ENCODE results near the gene CENPN.

Gene CENPN

DNA sequence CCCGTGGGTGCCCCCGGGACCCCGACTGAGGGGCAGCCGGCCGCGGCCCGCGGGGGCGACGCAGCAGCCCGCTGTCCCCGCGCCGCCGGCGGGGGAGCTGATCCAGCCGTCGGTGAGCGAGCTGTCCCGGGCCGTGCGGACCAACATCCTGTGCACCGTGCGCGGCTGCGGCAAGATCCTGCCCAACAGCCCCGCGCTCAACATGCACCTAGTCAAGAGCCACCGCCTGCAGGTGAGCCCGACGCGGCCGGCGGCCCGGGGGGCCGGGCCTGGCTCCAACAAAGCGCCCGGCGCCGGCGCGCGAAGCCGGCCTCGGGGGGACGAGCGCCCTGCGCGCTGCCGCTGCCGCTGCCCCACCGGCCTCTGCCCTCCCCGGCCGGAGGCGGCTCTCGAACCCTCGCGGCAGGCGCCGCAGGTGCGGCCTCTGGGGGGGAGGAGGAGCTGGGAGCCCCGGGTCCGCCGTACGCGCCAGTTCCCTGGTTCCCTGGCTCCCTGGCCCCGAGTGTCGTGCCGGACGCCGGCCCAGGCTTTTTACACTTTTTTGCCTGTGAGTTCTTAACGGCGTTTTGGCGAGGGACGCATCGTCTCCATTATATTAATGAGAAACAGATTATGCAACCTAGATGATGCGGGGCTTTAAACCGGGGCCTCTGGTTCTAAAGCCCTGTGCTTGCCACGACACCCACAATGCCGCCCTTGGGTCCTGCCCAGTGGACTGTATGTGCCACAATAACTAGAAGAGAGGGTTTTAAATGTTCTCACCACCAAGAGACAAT lies 29.1 kb downstream of the CENPN start:
- no peak for DNase-seq

DNA sequence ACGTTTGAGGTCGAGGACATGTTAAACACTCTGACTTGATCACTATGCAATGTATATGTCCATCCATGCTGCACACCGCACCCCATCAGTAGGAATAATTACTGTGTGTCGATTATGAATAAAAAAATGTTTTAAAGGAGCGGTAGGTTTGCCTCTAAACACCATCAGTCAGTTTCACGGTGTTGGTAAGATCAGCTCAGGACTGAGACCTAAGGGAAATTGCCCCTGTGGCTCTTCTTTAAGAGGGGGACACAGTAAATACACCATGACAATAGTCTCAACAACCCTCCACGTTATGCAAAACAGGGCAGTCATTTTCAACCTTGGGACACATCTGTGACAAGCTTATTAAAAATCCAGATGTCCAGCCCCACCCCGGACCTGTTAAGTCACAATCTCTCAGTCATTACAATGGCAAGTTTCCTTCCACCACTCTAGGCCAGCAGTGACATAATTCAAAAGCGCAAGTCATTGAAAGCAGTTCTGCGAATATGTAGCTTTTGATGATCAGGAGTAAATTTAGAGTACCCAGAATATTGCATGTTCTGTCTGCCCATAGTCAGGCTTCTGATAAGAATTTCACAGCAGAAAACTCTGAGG lies 29.8 kb downstream of the CENPN start:
- no peak for DNase-seq

DNA sequence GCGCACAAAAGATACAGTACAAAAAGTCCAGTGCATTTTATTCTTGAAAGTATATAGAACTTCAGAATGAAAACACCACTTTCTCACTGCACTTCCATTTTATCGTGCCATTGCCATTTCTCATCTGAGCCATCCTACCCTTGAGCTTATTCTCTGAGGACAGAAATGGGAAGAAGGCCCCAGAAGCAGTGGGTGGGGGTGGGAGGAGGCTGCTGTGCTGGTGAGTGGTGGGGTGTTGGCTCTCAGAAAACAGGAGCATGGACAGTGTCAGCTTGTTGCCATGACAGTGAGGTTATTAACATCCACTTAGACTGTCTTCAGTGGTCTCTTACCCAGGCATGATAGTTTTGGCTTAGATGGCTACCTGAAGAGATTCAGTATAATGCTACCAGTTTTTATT lies 33.1 kb downstream of the CENPN start:
- DNase-seq = no peak

DNA sequence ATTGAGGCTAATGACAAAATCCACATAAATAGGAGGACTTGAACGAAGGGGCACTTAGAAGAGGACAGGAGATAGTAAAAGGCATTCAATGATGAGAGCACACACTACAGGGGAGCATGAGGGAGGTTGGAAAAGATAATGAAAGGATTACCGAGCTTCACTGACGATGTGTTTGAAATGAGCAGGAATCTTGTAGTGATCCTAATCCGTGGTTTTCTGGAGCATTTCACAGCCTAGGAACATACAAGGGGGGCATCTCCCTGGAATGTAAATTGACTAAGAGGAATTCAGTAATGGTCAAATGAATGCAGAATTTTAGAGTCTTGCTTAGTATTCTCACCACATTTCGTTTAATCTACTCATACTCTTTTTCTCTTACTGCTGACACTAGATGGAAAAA lies 33.8 kb downstream of the CENPN start:
- no peak for DNase-seq

DNA sequence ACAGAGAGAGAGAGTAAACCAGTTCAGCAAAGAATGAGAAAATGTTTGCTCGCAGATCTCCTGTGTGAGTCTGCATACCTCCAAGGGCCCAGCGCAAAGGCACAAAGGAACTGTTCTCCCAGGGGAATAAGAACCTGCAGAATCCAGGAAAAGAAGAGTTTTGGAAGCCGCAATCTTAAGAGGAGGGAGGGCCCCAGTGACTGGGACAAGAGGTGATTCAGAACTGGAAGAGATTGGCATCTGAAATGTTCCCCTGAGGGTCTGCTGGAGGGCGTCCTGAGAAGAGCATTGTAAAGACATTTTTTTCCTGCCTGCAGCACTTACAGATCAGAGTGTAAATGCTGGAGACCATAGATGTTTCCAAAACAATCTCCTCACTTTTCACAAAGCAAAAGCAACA lies 34.7 kb downstream of the CENPN start:
- no peak for DNase-seq

DNA sequence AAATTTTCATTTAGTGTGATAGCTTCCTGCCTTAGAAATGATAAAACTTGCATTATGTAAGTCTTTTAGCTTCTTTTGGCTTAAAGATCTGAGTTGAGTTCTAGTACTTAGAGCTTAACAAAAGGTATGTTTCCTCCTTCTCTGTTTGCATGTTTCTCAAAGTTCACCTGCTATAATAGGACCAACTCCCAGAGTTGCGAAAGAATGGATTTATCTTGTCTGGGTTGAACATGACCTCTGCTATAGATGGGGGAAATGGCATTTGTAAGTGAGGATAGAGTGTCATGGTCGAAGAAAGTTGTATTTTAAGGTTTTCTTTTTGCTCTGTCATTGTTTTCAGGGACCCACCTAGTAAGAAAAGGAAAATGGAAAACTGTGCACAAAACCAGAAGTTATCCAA lies 35.8 kb downstream of the CENPN start:
- no peak for DNase-seq

DNA sequence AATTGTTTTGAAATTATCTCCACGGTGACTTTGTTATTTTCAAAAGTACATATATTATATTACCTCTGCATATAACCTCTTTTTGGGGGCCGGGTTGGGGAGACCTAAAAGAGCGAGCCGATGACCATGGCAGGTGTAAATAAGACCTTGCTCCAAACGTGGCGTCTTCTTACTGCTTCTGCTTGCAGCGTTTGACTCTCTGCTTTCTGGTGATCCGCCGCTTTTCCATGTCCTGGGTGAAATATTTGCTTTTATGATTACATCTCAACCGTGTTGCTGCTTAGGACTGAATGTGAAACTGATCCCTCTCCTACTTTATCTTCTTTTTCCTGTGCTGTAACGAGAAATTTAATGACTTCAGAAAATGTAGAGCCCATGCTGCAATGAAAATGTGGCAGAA lies 46.7 kb downstream of the CENPN start:
- no peak for DNase-seq

DNA sequence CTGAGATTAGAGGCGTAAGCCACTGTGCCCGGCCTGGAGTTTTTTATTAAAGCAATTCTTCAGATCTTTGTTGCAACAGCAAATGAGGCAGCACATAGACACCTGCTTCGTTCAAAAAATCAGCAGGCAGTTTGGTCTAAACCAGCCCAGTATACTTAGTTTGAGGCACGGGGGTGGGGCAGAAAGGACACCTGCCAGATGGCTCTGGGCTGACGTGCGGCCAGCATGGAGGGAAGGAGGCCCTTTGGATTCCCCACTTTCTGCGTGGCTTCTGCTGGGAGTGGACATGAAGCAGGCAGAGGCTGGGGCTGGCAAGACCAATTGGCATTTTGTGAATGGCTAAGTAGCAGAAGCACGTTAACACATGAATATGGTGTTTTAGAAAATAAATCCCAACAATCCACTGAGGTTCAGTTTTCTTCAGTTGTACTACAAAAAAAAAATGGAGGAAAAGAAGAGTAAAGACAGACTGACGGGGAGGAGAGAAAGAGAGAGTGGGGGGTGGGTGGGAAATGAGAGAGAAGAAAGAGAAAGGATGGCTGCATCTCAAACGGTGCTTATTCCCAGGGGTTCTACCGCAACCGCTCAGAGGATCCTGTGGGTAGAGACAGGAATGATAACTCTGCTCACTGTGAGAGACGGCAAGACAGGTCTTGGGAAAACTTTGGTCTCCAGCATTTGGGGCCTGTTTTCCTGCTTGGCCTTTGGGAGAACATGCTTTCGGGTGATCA lies 53.7 kb downstream of the CENPN start:
- DNase-seq = no peak

DNA sequence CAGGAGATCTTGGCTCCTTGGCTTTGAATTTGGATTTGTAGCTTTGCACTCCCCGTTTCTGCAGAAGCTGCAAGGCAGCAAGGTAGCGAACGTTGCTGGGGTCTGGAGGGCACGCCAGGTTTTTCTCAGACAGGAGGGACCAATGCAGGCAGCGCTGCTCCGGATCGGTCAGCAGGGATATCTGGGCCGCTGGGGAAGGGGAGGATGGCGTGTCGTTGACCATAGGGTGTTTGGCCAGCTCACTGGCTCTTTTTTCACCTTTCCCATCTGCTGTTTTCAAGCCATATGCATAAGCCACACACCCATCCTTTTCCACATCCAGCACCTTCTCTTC lies 54.3 kb downstream of the CENPN start:
- DNase-seq = no peak

DNA sequence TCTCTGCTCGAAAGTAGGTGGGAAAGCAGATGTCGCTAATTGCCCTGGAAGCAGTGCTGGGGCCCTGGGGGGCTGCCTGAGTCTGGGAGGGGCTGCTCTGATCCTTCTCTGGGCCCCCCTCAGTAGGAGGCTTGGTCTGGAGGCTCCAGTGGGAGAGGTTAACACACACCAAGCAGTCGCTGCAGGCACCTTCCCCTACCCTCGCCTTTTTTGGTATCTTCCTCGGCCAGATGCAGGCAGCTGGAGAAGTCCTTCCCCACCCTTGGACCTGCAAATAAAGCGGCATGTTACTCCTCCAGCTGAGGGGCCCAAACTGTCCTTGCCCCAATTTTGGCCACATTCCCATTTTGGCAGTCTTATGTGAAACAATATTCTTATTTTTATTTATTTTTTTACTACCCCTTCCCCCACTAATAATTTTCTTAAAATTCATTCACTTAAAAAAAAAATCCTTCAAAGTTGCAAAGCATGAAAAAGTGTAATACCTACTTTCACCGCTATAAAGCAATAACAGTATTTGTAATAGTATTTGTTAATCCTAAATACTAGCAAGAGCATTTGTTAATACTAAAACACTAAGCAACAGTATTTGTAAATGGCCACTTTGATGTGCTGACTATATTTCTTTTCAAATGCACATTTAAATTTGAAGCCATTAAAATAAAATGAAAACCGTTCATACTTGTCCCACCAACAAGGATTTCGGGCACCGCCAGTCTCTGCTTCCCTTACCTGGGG lies 55.0 kb downstream of the CENPN start:
- DNase-seq = no peak

DNA sequence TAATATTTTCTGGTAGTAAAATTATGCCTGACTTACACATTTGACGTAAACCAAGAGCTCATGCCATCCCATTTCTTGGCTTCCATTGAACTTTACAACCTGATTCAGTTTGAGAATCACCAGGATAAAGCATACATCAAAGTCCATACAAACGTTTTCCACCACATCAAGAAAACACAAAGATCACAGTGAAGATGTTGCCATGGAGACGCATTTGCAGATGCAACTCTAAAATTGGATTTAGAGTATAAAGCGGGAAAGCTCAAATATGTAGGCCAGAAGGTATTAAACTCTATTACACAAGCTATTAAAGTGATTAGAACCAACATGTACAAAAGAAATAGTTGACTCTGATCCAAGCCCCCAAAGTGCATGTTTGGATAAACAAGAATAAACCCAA lies 59.7 kb downstream of the CENPN start:
- DNase-seq = no peak

DNA sequence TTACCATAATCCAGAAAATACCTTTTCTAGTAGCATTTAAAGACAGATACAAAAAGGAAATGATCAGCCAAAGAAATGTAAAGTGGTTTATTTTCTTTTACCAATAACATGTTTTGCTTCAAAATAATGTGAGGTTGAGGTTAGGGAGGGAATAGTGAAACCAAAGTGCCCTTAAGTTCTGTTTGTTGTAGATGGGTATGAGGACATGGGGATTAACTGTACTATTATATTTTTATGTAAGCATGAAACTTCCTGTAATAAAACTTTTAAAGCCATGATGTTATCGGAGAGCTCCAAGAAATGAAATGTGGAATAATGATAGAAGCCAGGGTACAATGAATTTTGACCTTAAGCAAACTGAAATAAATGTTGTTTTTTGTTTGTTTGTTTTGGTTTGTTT lies 60.2 kb downstream of the CENPN start:
- no peak for DNase-seq

DNA sequence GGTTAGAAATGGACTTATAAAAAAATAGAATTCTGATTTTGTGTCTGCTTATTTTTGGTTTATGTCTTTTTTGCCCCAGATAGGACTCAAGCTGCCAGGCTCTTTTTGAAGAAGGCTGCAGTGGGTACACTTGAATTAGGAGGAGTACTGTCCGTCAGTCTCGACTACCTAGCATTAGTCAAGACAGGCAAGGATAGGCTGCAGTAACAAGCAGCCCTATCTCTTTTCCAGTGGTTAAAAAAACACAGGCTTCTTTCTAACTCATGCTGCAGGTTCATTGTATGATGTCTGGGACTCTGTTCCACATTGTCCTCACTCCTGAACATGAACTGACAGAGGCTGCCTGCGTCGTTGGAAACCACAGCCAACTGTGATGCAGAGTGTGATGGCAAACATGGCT lies 62.0 kb downstream of the CENPN start:
- no peak for DNase-seq

DNA sequence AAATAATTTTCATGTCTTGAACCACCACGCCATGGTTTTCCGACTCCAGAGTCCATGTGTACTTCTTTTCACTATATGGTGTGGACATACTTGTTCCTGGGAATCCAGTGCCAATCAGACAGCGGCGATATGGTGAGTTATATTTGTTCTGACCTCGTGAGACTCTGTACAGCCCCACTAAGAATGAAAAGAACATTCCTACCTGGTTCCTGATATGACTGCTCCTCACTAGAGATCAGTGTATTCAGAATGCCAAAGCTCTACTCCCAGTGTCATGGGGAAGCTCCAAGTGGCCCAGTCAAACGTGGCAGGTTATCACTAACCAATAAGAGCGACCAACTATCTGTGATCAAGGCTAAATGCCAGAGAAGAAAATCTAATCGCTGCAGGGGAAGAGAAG lies 64.0 kb downstream of the CENPN start:
- DNase-seq = no peak

DNA sequence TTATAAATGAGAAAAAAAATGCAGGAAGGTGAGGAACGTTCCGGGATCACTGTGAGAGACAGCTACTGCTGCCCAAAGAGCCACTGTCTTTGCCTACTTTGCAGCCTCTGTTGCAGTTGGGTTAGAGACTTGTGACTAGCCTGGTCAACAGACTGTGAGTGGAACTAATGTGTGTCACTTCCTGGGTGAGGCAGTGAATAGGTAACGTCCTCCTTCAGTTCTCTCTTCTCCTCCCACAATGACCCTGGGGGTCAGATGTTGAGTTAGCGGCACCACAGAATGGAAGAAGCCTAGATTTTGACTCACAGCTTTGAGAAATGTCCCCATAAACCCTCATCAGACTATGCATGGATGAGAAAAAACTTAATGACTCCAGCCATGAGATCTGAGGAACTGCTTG lies 64.8 kb downstream of the CENPN start:
- DNase-seq = no peak

DNA sequence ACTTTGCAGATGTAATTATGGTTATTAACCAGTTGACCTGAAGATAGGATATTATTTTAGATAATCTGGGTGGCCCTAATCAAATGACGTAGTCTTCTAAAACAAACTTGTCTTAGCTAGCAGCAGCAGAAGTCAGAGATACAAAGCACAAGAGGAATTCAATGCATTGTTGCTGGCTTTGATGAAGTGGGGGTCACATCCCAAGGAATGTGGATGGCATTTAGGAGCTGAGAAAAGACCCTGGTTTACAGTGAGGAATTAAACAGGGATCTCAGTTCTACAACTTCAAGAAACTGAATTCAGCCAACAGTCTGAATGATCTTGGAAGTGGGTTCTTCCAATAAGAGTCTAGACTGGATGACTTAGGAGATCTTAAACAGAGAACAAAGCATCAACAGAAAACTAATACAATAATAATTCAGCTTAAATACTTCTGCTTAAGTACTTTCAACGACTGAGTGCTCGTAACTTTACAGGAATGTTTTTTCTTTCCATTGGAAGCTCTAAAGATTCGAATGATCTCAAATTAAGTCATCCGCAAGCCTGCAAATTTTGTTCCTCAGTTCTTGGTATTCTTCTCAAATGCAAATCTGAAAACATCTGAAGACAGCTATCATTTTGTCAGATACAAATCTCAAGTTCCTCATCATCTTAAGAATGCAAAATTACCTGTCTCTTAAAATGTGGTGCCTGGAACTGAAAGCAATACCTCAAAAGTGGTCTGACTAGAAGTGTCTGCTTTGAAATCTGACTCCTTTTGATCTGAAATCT lies 66.7 kb downstream of the CENPN start:
- no peak for DNase-seq

DNA sequence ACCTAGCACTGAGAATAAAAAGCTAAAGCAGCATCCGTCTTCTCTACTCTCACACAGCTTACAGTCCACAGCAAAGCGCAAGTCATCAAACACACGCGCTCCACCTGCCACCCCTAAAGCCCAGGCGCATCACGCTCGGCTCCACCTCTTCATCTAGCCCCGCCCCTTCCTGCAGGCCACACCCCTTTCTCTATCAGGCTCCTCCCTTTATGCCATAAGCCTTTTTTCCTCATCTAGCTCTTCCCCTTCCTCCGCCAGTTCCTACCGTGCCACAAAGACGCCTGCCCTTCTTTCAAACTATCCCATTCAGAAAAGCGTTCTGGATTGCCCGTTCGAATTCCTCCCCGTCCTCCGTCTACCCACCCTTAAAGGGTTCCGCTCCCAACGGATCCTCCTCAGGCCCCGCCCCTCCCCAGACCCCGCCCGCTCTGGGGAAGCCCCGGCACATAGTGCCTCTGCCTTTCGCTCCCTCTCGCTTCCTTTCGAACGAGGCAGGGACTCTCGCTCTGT lies 69.6 kb downstream of the CENPN start:
- DNase-seq = peak; percentile 63

DNA sequence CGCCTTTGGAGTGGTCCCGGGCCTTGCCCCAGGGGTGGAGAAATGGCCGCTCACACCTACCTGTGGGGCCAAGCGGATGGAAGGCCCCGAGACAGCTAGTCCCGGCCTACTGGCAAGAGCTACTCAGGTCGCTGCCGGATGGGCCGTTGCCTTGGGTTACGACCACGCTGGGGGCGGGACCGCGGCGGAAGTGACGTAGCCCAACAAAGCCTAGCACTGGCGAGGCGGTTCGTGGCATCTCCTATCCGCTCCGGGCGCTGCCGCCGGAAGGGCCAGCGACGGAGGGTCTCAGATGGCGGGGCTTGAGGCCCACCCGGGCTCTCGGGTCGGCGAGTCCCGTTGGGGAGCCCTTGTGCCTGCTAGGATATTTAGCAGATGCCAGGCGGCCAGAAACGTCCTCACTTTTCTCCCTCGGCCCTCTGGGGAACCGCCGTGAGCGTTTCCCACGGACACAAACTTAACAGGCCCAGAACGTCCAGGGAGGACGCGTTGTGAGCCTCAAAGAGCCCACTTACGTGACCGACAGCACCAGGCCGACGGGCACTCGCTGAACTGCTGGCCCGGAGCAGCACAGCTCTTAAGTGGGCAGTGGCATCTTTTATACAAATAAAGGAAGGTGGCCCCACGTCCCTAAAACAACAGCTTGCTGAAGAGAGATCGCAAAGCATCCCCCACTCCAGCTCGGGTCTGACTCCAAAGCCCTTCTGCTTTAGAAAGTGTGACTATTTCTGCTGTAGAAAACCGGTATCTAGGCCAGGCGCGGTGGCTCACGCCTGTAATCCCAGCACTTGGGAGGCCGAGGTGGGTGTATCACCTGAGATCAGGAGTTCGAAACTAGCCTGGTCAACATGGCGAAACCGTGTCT lies 70.3 kb downstream of the CENPN start, which contains the start of gene C16orf46:
C16orf46 (minus strand) TSS at position 163 of the 865 bp plus-strand sequence. CDS start 13,283 bp downstream, outside the sequence.
- peak; percentile 74 for DNase-seq

DNA sequence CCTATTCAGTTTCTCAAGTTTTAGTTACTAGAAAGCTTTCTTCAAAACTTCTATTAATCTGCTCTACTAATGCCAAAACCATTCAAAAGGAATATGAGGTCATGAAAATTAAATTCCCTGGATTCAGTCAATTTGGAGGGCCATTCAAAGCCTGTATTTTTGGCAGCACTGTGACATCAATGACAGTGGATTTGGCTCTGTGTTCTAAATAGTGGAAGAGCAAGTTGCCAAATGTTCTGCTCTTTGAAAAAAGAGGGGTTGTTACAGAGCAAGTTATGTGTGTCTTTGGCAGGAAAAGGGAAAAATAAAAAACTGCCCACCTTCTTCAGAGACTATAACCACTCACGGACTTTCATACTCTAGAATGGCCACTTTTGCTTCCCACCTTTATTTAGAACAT lies 73.2 kb downstream of the CENPN start:
- DNase-seq = no peak

DNA sequence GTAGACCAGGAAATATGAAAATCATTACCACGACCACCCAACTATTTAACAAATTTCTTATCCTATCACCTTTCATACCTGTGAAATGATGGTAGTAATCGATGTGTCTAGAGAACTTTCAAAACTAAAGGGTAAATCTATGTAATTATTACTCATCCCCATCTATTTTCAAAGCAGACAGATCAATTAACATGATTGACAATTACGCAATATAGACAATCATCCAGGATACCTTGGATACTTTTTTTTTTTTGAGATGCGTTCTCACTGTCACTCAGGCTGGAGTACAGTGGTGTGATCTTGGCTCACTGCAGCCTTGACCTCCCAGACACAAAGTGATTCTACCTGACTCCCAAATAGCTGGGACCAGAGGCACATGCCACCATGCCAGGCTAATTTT lies 74.0 kb downstream of the CENPN start:
- no peak for DNase-seq

All from GDM1 (cell line).